Renal cortex interstitium (tissue), 11 donors: ENCODE data around the gene AEBP2. TPM values are rescaled to one million over a fixed set of nuclear protein-coding genes. Genes with fewer than 3 reads are reported as not detected.
A peak's percentile ranks its signal among the peaks of the same experiment; 100 is the strongest.
"Not testable (repeated sequence)": the region's sequence is repeated elsewhere in the genome, so short reads cannot be mapped to it uniquely, and the experiment has no call there.

Experiments
- DNase-seq, 11 donors: peaks; one replicate each; pipeline ENCODE4 v3.0.0-alpha.2; 2013; ENCODE audit warnings: low read depth in 9 of 11, low spot score in 4 of 11; ENCODE audit errors: extremely low read depth in 1 of 11
- polyA plus RNA-seq, 3 donors: library from polyadenylated mRNA; unstranded; fragments of 120-200 nt; gene quantifications; one replicate each; pipeline ENCODE4 v1.2.1, GENCODE V29; 2013; ENCODE audit not compliant: insufficient read length in 3 of 3

The AEBP2 gene
- polyA plus RNA-seq, 3 donors, result 55.6 to 65.4 (median 58.0) TPM

DNA sequence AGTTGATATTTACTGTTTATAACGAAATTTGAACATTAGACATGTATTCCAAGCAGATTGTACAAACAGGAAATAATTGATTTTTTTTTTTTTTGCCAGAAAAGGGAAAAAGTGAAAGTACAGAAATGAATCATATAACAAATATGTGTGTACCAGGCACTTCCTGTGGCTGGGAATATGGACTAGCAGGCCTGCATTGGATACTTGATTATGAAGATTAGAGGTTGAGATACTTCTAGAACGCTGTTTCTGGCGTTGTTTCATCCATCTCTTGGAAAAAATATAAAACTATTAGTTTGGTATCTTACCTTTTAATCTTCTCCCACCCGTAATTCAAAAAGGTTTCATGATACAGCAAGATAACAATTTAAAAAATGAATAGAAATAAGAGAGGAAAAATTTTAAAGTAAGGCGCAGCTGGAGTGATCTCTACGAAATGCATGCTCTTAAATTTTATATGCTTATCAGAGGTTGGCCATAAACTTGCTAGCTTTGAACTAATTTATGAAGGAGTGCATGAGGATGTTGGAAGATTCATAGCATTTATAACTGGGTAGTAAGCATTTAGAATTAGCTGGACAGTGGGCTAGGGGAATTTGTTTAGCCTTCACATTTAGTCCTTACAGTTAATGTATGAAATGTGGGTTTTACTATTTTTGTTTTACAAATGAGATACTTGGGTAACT lies 90.8 kb downstream of the AEBP2 start:
- DNase-seq, result peak in 2 of 11 donors; percentile 29 to 46

GRCh38 chr12:19530637-19531023 lies 91.3 kb downstream of the AEBP2 start:
- DNase-seq, result no peak

DNA sequence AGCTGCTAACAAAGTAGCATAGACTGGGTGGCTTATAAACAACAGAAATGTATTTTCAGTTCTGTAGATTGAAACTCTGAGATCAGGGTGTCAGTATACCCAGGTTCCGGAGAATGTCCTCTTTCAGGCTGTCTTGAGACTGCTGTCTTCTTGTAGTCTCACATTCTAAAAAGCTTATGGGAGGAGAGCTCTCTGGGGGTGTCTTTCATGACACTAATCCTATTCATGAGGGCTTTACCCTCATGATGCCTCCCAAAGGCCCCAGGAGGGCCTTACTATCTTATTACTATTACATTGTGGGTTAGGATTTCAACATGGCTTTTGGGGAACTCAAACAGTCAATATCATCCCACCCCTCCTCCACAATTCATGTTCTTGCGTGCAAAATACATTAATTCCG lies 94.3 kb downstream of the AEBP2 start:
- DNase-seq, result no peak

DNA sequence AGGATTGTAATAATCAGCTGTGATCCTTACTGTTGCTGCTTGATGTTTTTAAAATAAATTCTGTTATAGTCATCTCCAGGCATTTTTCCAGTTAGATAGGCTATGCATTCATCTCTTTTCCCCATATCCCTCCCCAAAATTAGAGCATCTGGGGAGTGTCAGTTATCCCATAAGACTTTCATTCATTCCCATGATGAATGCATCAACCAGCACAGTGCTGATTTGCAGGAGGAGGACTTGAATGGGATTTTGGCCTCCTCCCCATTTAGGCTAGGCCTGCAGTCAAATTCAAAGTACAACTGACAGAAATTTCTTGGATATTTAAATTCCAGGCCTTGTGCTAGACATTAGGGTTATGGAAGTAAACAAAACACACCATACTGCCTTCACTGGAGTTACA lies 99.8 kb downstream of the AEBP2 start:
- no peak for DNase-seq

DNA sequence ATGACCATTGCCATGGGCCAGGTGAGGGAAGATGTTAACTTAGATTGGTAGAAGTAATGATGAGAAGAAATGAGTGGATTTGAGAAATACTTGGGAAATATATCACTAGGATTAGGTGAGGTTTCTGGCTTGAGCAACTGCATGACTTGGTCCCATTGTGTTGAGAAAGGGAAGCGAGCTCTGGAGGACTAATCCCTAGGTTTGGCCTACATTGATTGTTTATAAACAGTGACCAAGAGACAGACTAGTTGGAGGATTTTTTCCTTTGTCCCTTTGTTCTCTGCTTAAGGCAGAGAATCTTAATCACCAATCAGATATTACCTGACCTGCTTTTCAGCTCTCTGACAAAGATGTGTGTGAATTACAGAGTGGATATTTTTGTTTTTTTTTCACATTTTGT lies 100.5 kb downstream of the AEBP2 start:
- DNase-seq, result no peak

GRCh38 chr12:19542606-19543005 lies 103.3 kb downstream of the AEBP2 start:
- DNase-seq, result no peak

- DNase-seq, result no peak
These were observed 105.1 kb downstream of the AEBP2 start for GRCh38 chr12:19544353-19544752.

DNA sequence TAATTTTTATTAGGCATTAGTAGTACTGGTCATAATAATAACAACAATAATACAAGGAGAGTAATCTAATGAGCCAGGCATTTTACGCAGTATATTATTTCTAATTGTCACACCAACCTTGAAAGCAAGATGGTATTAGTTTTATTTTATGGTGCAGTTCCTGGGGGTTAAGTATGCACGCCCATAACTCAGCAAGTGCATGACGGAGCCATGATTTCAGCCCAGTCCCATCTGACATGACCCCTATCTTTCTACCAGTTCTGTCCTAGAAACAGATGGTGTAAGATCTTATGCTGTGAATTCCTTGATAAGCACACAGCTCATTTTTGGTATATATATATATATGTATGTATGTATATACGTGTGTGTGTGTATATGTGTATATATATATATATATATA lies 106.0 kb downstream of the AEBP2 start:
- no peak for DNase-seq

GRCh38 chr12:19546027-19546426 lies 106.7 kb downstream of the AEBP2 start:
- no peak for DNase-seq

DNA sequence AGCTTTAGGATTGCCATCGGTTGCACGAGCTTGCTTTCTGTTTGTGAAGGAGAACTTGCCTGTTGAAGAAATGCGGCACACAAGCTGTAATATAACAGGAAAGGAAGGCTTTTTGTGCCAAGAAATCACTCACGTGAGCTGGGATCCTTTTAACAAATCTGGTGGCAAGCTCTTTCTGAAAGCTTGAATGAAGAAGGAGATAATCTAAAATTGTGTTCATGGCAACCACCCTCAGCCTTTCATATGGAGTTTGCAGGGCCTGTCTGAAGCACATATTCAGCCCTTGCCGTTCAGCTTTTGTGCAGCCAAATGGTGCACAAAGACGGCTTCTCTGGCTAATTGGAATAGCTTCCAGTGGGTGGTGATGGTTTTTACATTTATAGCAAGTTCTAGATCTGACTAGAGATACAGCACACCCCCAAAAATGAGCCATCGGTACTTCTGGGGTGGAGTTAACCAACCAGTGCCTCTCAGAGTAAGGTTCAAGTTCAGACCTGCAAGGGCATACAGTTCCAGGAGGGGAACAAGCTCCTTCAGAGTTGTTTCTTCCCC lies 107.4 kb downstream of the AEBP2 start:
- no peak for DNase-seq

DNA sequence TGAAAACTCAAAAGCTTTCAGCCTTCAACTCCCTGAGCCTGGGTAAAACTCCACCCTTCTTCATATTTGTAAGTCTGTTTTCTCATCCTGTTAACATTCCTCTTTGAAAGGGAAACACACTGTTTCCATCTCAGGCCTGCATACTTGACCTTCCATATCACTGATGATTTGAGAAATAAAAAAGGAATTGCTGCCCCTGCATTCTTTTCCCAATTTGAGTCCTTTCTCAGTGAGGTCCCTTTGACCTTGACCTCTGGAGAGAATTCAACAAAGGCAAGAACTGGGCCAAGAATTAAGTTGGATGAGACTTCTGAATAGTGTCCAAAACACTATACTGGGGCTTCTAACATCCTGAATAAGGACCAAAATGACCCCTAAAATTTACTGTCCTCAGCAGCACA lies 108.0 kb downstream of the AEBP2 start:
- DNase-seq, result peak in 10 of 11 donors; percentile 22 to 83 (median 64)

- no peak for DNase-seq
These were observed 109.5 kb downstream of the AEBP2 start for GRCh38 chr12:19548834-19549233.

DNA sequence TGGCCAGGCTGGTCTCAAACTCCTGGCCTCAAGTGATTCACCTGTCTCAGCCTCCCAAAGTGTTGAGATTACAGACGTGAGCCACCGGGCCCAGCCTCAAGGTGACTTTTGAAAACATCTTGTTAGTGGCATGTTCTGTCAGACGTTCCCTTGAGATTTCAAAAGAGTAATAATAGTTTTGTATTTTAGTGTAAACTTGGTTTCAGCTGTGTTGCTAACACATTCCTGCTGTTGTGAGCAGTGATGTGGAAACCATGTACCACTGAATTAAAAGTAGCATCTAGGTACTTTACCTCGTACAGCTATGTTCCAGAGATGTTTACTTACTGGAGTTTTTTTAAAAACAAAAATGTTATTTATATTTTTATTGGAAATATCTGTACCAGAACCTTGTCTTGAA lies 111.3 kb downstream of the AEBP2 start:
- no peak for DNase-seq

DNA sequence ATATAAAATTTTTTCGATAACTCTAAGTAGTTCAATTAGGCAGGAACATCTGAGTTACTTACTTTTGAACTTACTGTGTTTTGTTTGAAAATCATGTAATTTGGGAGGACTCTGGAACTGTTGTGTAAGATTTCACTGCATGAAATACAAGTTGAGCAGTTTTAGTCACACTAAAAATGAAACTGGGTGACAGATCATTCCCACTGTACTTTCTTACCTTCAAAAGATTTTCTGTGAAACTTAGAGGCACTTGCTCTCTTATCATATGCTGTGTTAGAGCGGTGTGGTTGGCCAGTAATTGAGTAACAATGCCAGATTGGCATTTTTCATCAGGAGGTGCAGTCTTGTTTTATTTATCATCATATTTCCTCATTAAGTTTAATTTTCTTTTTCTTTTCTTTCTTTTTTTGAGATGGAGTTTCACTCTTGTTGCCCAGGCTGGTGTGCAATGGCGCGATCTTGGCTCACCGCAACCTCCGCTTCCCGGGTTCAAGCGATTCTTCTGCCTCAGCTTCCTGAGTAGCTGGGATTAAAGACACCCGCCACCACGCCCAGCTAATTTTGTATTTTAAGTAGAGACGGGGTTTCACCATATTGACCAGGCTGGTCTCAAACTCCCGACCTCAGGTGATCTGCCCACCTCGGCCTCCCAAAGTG lies 113.3 kb downstream of the AEBP2 start:
- DNase-seq, result not testable (repeated sequence)

DNA sequence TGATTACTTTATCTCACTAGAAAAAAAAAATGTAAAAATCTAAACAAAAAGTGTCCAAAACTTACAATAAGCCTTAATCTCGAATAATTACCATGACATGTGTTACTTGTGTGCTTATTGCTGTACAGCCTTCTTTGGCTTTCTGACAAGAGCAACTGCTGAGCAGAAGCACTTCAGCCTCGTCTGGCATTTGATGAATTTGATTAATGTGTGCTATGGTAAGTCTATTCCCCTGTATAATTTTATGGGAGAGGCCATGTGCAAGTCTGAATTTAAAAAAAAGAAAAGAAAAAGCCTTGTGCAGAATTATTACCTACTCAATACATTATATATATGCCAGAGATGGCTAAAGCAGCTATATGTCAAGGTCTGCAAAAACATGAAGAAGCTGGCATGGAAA lies 113.9 kb downstream of the AEBP2 start:
- no peak for DNase-seq

GRCh38 chr12:19561411-19561961 lies 122.2 kb downstream of the AEBP2 start:
- no peak for DNase-seq
